EH (cell line): ENCODE data around the gene ARHGDIA.

Experiments
- DNase-seq: peaks from one replicate; pipeline ENCODE4 v3.0.0-alpha.2; 2015; ENCODE audit warnings: low read depth

The ARHGDIA gene

GRCh38 chr17:81905993-81906392 is 34.9 kb upstream of the ARHGDIA start:
- no peak for DNase-seq

GRCh38 chr17:81905424-81905875 is 34.3 kb upstream of the ARHGDIA start:
- DNase-seq = no peak

GRCh38 chr17:81904600-81905423 is 33.7 kb upstream of the ARHGDIA start:
- no peak for DNase-seq

- DNase-seq = no peak
Measured at GRCh38 chr17:81903896-81904599, 32.9 kb upstream of the ARHGDIA start.

GRCh38 chr17:81903415-81903831 is 32.3 kb upstream of the ARHGDIA start:
- DNase-seq = no peak

- no peak for DNase-seq
Measured at GRCh38 chr17:81902653-81903414, 31.7 kb upstream of the ARHGDIA start.

GRCh38 chr17:81902023-81902652 is 31.0 kb upstream of the ARHGDIA start, which contains the start of gene NPB:
Gene NPB, plus strand, starts transcription at chr17:81902238. Its CDS starts 40 bp downstream, at chr17:81902278.
- DNase-seq = peak; percentile 42

GRCh38 chr17:81901167-81902022 is 30.3 kb upstream of the ARHGDIA start:
- DNase-seq = no peak

- no peak for DNase-seq
Measured at GRCh38 chr17:81900181-81900820, 29.2 kb upstream of the ARHGDIA start.

- no peak for DNase-seq
Measured at GRCh38 chr17:81899514-81900166, 28.5 kb upstream of the ARHGDIA start.

GRCh38 chr17:81898885-81899284 is 27.7 kb upstream of the ARHGDIA start:
- DNase-seq = no peak

- peak; percentile 94 for DNase-seq
Measured at GRCh38 chr17:81898029-81898866, 27.1 kb upstream of the ARHGDIA start.

GRCh38 chr17:81895400-81895799 is 24.3 kb upstream of the ARHGDIA start:
- DNase-seq = no peak

GRCh38 chr17:81891303-81891552 is 20.1 kb upstream of the ARHGDIA start:
- DNase-seq = no peak

GRCh38 chr17:81890447-81891302 is 19.5 kb upstream of the ARHGDIA start:
- DNase-seq = peak; percentile 25

- no peak for DNase-seq
Measured at GRCh38 chr17:81889602-81890001, 18.5 kb upstream of the ARHGDIA start.

GRCh38 chr17:81888988-81889595 is 18.0 kb upstream of the ARHGDIA start:
- DNase-seq = no peak
